GM12864 (cell line): ENCODE measurements around the gene PRPF38B.
"Not testable (repeated sequence)": the region's sequence is repeated elsewhere in the genome, so short reads cannot be mapped to it uniquely, and the experiment has no call there.

Experiments
- DNase-seq: peaks from one replicate; pipeline ENCODE4 v3.0.0-alpha.2; 2011; ENCODE audit warnings: low read depth
- H3K4me3 ChIP-seq: 2 replicates; pipeline ENCODE4 v1.5.1; 2011; ENCODE audit warnings: mild to moderate bottlenecking, low read depth, low read length, control low read depth
- CTCF ChIP-seq: IDR thresholded peaks from 2 replicates; pipeline ENCODE4 v1.5.1; 2011; ENCODE audit warnings: low read depth, mild to moderate bottlenecking, moderate library complexity, low read length, control low read depth, inconsistent platforms; ENCODE audit errors: missing control alignments

Gene PRPF38B

GRCh38 chr1:108665771-108666170 lies 26.3 kb upstream of the PRPF38B start:
- H3K4me3 ChIP-seq = no peak overlapping the region
- TF ChIP-seq CTCF = no peak
- DNase-seq = no peak

DNA sequence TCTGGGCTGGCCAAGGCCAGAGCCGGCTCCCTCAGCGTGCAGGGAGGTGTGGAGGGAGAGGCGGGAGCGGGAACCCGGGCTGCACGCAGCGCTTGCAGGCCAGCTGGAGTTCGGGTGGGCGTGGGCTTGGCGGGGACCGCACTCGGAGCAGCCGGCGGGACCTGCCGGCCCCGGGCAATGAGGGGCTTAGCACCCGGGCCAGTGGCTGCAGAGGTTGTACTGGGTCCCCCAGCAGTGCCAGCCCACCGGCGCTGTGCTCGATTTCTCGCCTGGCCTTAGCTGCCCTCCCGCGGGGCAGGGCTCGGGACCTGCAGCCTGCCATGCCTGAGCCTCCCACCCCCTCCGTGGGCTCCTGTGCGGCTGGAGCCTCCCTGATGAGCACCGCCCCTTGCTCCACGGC lies 24.7 kb upstream of the PRPF38B start:
- DNase-seq, H3K4me3 ChIP-seq: not testable (repeated sequence)

- DNase-seq = no peak
- no peak overlapping the region for H3K4me3 ChIP-seq
- no peak for TF ChIP-seq CTCF
Measured at GRCh38 chr1:108668777-108669176, 23.3 kb upstream of the PRPF38B start.

- no peak for TF ChIP-seq CTCF
- DNase-seq = no peak
- no peak overlapping the region for H3K4me3 ChIP-seq
Measured at GRCh38 chr1:108669679-108670078, 22.4 kb upstream of the PRPF38B start.

- TF ChIP-seq CTCF = no peak
- no peak for DNase-seq
- no peak overlapping the region for H3K4me3 ChIP-seq
Measured at GRCh38 chr1:108670131-108670773, 21.9 kb upstream of the PRPF38B start.

- DNase-seq = no peak
- H3K4me3 ChIP-seq = no peak overlapping the region
- TF ChIP-seq CTCF = no peak
Measured at GRCh38 chr1:108671143-108671542, 21.0 kb upstream of the PRPF38B start.

DNA sequence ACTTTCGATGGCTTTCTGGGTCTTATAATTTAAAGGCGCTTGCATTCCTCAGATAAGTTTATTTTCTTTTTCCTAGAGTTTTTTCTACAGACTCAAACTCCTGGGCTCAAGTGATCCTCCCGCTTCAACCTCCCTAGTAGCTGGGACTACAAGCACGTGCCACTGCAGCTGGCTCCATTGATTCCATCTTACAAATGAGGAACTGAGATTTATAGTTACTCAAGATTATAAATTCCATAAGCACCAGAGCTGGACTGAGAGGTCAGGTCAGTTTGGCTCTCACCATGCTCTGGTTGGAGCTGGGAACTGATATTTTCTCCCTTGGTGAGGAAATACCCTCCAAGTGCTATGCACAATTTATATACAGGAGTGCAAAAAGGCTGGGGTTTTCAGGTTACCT lies 13.4 kb upstream of the PRPF38B start:
- H3K4me3 ChIP-seq = no peak overlapping the region
- DNase-seq = no peak

More for the DNA sequence above, 13.4 kb upstream of the PRPF38B start:
- TF ChIP-seq CTCF = no peak
